ENCODE results near the gene SARNP.

The SARNP gene

DNA sequence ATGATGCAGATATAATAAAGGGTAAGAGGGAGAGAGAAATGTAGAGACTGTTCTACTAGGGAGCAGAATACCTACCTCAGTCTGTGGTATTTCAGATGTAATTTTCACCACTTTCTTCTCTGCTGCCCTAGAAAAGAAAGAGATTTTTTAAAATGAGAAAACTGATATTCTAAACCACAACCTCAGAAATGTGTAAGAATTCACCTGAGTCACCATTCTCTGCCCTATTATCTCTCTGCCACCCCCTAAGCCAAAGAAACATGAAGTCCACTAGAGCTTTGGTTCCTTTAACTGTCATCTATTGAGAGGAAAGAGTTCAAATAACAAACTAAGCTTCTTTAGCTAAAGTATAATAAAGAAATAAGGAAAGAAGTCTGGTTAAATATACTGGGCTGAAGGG lies 21.6 kb downstream of the SARNP start:
- Histone ChIP-seq H3K4me2 (ENCODE audit: low read length) (no peak overlapping the region), H3K36me3 (ENCODE audit: control insufficient read depth, insufficient read depth, low read length) (no peaks in the 10 kb centered on the region), H3K79me2 (peaks cover 19% of the 10 kb centered on the region), H2AFZ (no peak overlapping the region), H3K9ac (no peak overlapping the region), H3K27ac (no peak overlapping the region), H3K27me3 (ENCODE audit: control insufficient read depth, insufficient read depth, low read length) (no peaks in the 10 kb centered on the region), H3K4me1 (no peaks in the 10 kb centered on the region), H3K9me3 (ENCODE audit: control insufficient read depth, low read length) (no peaks in the 10 kb centered on the region), H3K4me3 (ENCODE audit: low read depth, low read length) (no peak overlapping the region)
- TF ChIP-seq, protein P1, sequence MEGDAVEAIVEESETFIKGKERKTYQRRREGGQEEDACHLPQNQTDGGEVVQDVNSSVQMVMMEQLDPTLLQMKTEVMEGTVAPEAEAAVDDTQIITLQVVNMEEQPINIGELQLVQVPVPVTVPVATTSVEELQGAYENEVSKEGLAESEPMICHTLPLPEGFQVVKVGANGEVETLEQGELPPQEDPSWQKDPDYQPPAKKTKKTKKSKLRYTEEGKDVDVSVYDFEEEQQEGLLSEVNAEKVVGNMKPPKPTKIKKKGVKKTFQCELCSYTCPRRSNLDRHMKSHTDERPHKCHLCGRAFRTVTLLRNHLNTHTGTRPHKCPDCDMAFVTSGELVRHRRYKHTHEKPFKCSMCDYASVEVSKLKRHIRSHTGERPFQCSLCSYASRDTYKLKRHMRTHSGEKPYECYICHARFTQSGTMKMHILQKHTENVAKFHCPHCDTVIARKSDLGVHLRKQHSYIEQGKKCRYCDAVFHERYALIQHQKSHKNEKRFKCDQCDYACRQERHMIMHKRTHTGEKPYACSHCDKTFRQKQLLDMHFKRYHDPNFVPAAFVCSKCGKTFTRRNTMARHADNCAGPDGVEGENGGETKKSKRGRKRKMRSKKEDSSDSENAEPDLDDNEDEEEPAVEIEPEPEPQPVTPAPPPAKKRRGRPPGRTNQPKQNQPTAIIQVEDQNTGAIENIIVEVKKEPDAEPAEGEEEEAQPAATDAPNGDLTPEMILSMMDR (IDR thresholded peaks at IDR 0.05) = no peak

DNA sequence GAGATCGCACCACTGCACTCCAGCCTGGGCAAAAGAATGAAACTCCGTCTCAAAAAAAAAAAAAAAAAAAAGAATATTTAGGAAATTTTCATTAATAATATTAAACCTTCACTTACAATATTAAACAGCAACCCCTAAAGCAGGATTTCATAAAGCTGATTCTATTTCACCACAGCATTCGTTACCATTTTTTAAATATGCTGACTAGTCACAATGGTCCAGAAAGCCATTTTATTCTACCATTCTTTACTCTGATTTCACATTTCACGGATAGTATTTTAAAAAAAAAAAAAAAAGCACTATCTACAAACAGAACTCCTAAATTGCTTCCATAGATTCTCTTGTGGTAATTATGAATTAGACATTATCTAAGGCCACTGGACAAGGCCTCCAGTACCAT lies 27.6 kb downstream of the SARNP start:
- Histone ChIP-seq H3K27ac (no peak overlapping the region), H3K9ac (no peak overlapping the region), H3K27me3 (ENCODE audit: control insufficient read depth, insufficient read depth, low read length) (no peaks in the 10 kb centered on the region), H3K4me2 (ENCODE audit: low read length) (no peak overlapping the region), H3K4me1 (no peaks in the 10 kb centered on the region), H3K79me2 (no peaks in the 10 kb centered on the region), H3K4me3 (ENCODE audit: low read depth, low read length) (no peak overlapping the region), H3K36me3 (ENCODE audit: control insufficient read depth, insufficient read depth, low read length) (no peaks in the 10 kb centered on the region), H3K9me3 (ENCODE audit: control insufficient read depth, low read length) (no peaks in the 10 kb centered on the region), H2AFZ (no peak overlapping the region)
- TF ChIP-seq, protein P1 (IDR thresholded peaks at IDR 0.05) = no peak

DNA sequence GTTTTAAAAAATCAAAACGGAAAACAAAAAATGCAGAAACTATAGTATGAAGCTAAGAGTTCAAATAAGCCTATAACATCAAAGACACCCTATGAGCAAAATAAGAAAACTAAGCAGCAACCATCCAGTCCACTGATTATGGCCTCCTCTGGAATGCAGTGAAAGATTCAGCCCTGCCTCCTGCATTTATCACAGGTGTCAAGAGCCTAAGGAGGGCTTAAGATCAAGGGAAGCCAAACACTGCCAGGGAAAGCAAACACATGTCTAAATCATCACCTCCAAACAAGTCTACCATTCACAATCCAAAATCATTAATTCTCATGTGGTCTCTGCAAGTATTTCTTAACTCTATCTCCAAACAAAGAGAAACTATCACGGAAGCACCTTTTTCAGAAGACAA lies 28.4 kb downstream of the SARNP start:
- Histone ChIP-seq H3K79me2 (no peaks in the 10 kb centered on the region), H3K9ac (no peak overlapping the region), H3K36me3 (ENCODE audit: control insufficient read depth, insufficient read depth, low read length) (no peaks in the 10 kb centered on the region), H3K27me3 (ENCODE audit: control insufficient read depth, insufficient read depth, low read length) (no peaks in the 10 kb centered on the region), H3K27ac (no peak overlapping the region), H3K4me2 (ENCODE audit: low read length) (no peak overlapping the region), H3K9me3 (ENCODE audit: control insufficient read depth, low read length) (no peaks in the 10 kb centered on the region), H3K4me1 (no peaks in the 10 kb centered on the region), H2AFZ (no peak overlapping the region), H3K4me3 (ENCODE audit: low read depth, low read length) (no peak overlapping the region)
- TF ChIP-seq, protein P1 (IDR thresholded peaks at IDR 0.05) = no peak

DNA sequence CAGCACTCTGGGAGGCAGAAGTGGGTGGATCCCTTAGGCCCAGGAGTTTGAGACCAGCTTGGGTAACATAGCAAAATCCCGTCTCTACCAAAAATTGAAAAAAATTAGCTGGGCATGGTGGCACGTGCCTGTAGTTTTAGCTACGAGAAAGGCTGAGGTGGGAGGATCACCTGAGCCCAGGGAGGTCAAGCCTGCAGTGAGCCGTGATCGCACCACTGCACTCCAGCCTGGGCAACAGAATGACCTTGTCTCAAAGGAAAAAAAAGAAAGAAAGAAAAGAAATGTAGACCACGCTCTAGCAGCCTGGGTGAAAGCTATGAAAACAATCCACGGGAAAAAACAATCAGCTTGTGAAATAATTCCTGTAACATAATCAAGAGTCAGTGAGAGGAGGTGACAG lies 29.0 kb downstream of the SARNP start:
- Histone ChIP-seq H3K79me2 (no peaks in the 10 kb centered on the region), H3K4me2 (ENCODE audit: low read length) (no peak overlapping the region), H3K9me3 (ENCODE audit: control insufficient read depth, low read length) (no peaks in the 10 kb centered on the region), H3K36me3 (ENCODE audit: control insufficient read depth, insufficient read depth, low read length) (no peaks in the 10 kb centered on the region), H3K4me3 (ENCODE audit: low read depth, low read length) (no peak overlapping the region), H3K27ac (no peak overlapping the region), H3K4me1 (no peaks in the 10 kb centered on the region), H2AFZ (no peak overlapping the region), H3K9ac (no peak overlapping the region), H3K27me3 (ENCODE audit: control insufficient read depth, insufficient read depth, low read length) (no peaks in the 10 kb centered on the region)
- TF ChIP-seq, protein P1 (IDR thresholded peaks at IDR 0.05) = no peak

DNA sequence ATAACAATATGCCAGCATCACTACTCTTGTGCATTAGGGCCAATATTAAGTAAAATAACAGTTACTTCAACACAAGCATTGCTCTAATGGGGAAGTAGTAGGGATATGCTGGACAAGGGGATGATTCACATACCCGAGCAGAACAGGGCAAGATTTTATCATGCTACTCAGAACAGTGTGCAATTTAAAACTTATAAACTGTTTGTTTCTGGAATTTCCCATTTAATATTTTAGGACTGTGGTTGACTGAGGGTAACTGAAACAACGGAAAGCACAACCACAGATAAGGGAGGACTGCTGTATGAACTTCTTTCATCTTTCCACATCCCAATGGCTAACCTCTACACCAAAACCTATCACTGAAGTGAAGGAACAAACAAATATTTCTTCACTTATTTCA lies 36.8 kb downstream of the SARNP start:
- Histone ChIP-seq H3K9me3 (ENCODE audit: control insufficient read depth, low read length) (no peaks in the 10 kb centered on the region), H3K36me3 (ENCODE audit: control insufficient read depth, insufficient read depth, low read length) (no peaks in the 10 kb centered on the region), H3K4me3 (ENCODE audit: low read depth, low read length) (no peak overlapping the region), H3K27me3 (ENCODE audit: control insufficient read depth, insufficient read depth, low read length) (no peaks in the 10 kb centered on the region), H3K79me2 (no peaks in the 10 kb centered on the region), H3K4me2 (ENCODE audit: low read length) (no peak overlapping the region), H3K27ac (no peak overlapping the region), H2AFZ (no peak overlapping the region), H3K9ac (no peak overlapping the region), H3K4me1 (no peaks in the 10 kb centered on the region)
- TF ChIP-seq, protein P1 (IDR thresholded peaks at IDR 0.05) = no peak

Measured in parathyroid adenoma (tissue), 2 donors.